Tibial artery (tissue), 4 donors: Measurements from ENCODE around the gene OPCML.

Experiments used
- DNase-seq, 2 donors: peaks; one replicate each; pipeline ENCODE4 v3.0.0-alpha.2; 2019
- H3K27ac ChIP-seq, 2 donors: fragments of 200-600 bp; sonication (generic) in 1 of 2; 1 replicate in 1 of 2; 2 replicates in 1 of 2; pipeline ENCODE4 v1.5.1; 2018 to 2019; ENCODE audit warnings: mild to moderate bottlenecking in 1 of 2
- H3K27me3 ChIP-seq, 2 donors: fragments of 200-600 bp; sonication (generic) in 1 of 2; one replicate each; pipeline versions ENCODE4 v1.5.1 to v1.6.0; 2016 to 2019
- H3K36me3 ChIP-seq, 3 donors: fragments of 200-600 bp; sonication (generic) in 2 of 3; one replicate each; pipeline ENCODE4 v1.5.1; 2016 to 2019; ENCODE audit warnings: mild to moderate bottlenecking in 2 of 3
- H3K4me1 ChIP-seq, 4 donors: fragments of 200-600 bp; sonication (generic) in 2 of 4; 1 replicate in 3 of 4; 2 replicates in 1 of 4; pipeline ENCODE4 v1.5.1; 2016 to 2019
- H3K4me3 ChIP-seq, 2 donors: fragments of 200-600 bp; sonication (generic) in 1 of 2; 1 replicate in 1 of 2; 2 replicates in 1 of 2; pipeline ENCODE4 v1.5.1; 2018 to 2019; ENCODE audit warnings: mild to moderate bottlenecking in 2 of 2
- H3K9me3 ChIP-seq, 3 donors: fragments of 200-600 bp; sonication (generic) in 1 of 3; one replicate each; pipeline ENCODE4 v1.5.1; 2016 to 2019
- CTCF ChIP-seq, 2 experiments: fragments of 200-600 bp in 1 of 2; fragments of 450-650 bp in 1 of 2; IDR thresholded peaks; one replicate each; pipeline ENCODE4 v1.5.1; 2017 to 2019; ENCODE audit warnings: antibody characterized with exemption in 2 of 2, mild to moderate bottlenecking in 1 of 2, moderate library complexity in 1 of 2
- intact Hi-C: fragments of 100-400 bp; cut with DNase I; formaldehyde crosslinking; loops from one replicate; pipeline ENCODE4 v1.15.0; 2023; ENCODE audit warnings: low total_unique reads

Gene OPCML

GRCh38 chr11:132422722-132423121, 1109.6 kb downstream of the OPCML start:
- DNase-seq, result no peak
- intact Hi-C loops, result no loop called here

GRCh38 chr11:132421555-132421954, 1110.7 kb downstream of the OPCML start:
- no peaks in the 10 kb centered on the region for H3K4me1 ChIP-seq
- no peak overlapping the region for H3K4me3 ChIP-seq
- no peak overlapping the region for H3K27ac ChIP-seq
- H3K27me3 ChIP-seq, result no peaks in the 10 kb centered on the region
- no peaks in the 10 kb centered on the region for H3K9me3 ChIP-seq
- intact Hi-C loops, result no loop called here
- no peaks in the 10 kb centered on the region for H3K36me3 ChIP-seq
- TF ChIP-seq CTCF (IDR thresholded peaks at IDR 0.05), result no peak
- DNase-seq, result no peak

More at GRCh38 chr11:132422722-132423121, 1109.6 kb downstream of the OPCML start:
- Histone ChIP-seq H3K9me3 (no peaks in the 10 kb centered on the region), H3K4me1 (no peaks in the 10 kb centered on the region), H3K27me3 (no peaks in the 10 kb centered on the region), H3K4me3 (no peak overlapping the region), H3K36me3 (no peaks in the 10 kb centered on the region), H3K27ac (no peak overlapping the region)
- no peak for TF ChIP-seq CTCF (IDR thresholded peaks at IDR 0.05)

- H3K4me1 ChIP-seq, result no peaks in the 10 kb centered on the region
- H3K27ac ChIP-seq, result no peak overlapping the region
- H3K27me3 ChIP-seq, result no peaks in the 10 kb centered on the region
- no peaks in the 10 kb centered on the region for H3K9me3 ChIP-seq
- H3K36me3 ChIP-seq, result no peaks in the 10 kb centered on the region
- TF ChIP-seq CTCF (IDR thresholded peaks at IDR 0.05), result no peak
- no peak overlapping the region for H3K4me3 ChIP-seq
- no peak for DNase-seq
- intact Hi-C loops, result no loop called here
Measured at GRCh38 chr11:132414451-132414850, 1117.8 kb downstream of the OPCML start.

GRCh38 chr11:132410383-132410782, 1121.9 kb downstream of the OPCML start:
- Histone ChIP-seq H3K36me3 (no peaks in the 10 kb centered on the region), H3K9me3 (no peaks in the 10 kb centered on the region), H3K4me3 (no peak overlapping the region), H3K27ac (no peak overlapping the region), H3K4me1 (no peaks in the 10 kb centered on the region), H3K27me3 (no peaks in the 10 kb centered on the region)
- no peak for DNase-seq
- intact Hi-C loops, result no loop called here
- TF ChIP-seq CTCF (IDR thresholded peaks at IDR 0.05), result no peak

- Histone ChIP-seq H3K36me3 (no peaks in the 10 kb centered on the region), H3K4me3 (no peak overlapping the region), H3K9me3 (no peaks in the 10 kb centered on the region), H3K27ac (no peak overlapping the region), H3K27me3 (no peaks in the 10 kb centered on the region), H3K4me1 (no peaks in the 10 kb centered on the region)
- intact Hi-C loops, result no loop called here
- TF ChIP-seq CTCF (IDR thresholded peaks at IDR 0.05), result no peak
- no peak for DNase-seq
Measured at GRCh38 chr11:132409573-132410355, 1122.5 kb downstream of the OPCML start.
